Stimulated activated CD8-positive, alpha-beta memory T cell treated with anti-CD3 and anti-CD28 coated beads, Interleukin-15, amount 100 ng/mL, for 4 hours (primary cell): ENCODE results near the gene TYW1.
"Not testable (repeated sequence)": the region's sequence is repeated elsewhere in the genome, so short reads cannot be mapped to it uniquely, and the experiment has no call there.

ENCODE experiments used
- DNase-seq, 2 donors: peaks; one replicate each; pipeline ENCODE4 v3.0.0-alpha.2; 2020; ENCODE audit warnings: low read depth in 2 of 2

Gene TYW1

DNA sequence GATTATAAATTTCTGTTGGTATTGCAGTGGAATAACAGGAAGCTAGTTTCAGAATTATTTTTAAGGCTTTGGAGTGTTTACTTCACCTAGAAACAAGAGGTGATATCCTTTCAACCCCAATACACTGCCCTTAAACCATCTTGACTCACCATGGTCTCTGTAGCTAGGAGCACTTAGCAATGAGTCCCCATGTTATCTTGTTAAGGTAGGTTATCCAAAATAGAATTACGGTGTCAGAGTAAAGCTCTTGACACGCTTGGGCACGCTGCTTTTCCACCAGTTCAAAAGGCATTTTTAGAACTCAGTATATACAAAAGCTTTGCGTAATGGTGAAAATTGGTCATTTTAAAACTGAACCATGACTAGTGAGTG lies 46.9 kb downstream of the TYW1 start:
- not testable (repeated sequence) for DNase-seq

DNA sequence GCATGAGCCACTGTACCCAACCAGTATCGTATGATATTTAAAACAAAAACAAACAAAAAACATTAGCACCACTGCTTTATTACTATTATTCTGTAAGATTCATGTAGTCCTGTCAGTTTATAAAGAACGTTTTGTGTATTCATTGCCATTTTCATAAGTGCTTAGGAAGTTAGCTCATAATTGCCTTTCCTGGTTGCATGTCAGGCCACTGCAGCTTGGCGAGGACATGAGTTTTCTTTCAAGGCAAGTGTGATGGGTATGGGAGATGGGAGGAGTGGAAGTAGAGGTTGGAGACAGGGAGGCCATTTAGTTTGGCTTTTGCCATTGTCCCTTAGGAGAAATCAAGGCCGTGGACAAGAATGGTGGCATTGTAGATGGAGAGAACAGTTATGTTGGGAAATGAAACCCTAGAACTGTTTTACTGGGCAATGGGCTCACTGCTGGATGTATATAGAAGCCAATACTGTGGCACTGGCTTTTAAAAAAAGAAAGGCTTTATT lies 48.9 kb downstream of the TYW1 start:
- DNase-seq, result no peak

DNA sequence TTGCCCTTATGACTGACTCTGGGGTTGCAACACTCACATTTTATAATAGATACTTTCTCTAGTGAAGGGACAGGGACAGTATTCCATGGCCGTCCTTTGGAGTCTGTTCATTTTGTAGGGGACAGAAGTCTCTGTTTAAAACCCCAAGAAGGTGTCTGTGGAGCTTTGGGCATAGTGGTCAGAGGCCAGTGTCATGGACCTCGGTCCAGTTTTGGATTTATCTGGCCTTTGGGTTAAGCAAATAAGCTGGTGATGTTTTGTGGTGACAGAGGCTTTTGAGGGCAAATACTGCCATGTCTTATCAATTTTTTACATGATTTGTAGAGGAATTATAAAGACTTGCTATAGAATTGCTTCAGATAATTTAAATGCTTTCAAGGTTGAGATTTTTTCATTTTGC lies 50.2 kb downstream of the TYW1 start:
- not testable (repeated sequence) for DNase-seq

DNA sequence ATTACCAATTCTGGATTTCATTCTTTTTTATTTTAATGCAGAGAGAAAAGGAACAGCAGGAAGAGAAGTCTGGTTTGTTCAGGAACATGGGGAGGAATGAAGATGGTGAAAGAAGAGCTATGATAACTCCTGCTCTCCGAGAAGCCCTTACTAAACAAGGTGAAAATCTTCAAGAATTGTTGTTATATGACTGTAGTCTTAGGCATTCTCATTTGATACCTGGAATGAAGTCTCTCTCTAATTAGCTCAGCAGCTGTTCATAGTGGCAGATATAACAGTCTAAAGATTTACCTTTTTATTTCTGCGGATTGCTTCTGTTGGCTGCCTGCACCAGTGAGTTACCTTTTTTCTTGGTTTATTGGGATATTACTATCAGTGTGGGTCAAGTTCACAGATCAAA lies 53.3 kb downstream of the TYW1 start:
- DNase-seq, result not testable (repeated sequence)

DNA sequence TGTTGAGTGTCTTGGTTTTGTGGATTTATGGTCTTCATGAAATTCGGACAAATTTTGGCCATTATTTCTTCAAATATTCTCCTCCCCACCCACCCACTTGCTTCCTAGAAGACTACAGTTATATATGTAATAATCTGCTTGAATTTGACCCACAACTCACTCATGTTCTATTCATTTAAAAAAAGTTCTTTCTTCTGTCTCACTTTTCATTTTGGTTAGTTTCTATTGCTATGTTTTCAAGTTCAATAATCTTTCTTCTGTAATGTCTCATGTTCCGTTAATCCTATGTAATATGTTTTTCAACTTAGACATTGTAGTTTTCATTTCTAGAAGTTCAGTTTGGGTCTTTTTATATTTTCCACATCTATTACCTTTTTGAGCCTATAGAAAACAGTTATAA lies 55.5 kb downstream of the TYW1 start:
- DNase-seq, result not testable (repeated sequence)

DNA sequence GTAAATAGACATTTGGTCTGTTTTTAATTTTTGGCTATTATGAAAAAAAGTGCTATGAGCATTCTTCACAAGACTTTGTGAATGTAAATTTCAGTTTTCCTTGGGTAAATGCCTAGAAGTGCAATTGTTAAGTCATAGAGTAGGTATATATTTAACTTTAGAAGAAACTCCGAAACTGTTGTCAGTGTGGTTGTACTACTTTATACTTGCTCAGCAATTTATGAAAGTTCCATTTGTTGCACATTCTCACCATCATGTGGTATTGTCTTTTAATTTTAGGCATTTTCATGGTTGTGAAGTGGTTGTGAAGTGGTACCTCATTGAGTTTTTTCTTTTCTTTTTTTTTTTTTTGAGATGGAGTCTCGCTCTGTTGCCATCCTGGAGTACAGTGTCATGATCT lies 60.0 kb downstream of the TYW1 start:
- DNase-seq, result no peak

DNA sequence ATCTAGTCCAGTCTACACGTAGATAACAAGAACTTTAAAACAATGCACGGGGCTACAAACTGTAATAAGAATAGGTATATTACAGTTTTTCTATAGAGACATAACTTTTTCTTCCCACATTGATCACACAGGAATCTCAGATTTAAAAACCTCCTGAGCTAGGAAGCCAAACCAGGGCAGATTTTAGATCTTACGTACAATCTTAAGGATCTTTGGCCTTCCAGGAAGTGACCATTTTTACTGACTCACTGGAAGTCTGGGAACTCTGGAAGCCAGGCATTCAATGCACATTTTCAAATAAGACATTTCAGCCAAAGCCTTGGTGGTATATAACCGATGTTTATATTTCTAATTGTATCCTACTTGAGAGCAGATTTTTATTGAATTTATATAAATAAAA lies 64.7 kb downstream of the TYW1 start:
- DNase-seq, result not testable (repeated sequence)

DNA sequence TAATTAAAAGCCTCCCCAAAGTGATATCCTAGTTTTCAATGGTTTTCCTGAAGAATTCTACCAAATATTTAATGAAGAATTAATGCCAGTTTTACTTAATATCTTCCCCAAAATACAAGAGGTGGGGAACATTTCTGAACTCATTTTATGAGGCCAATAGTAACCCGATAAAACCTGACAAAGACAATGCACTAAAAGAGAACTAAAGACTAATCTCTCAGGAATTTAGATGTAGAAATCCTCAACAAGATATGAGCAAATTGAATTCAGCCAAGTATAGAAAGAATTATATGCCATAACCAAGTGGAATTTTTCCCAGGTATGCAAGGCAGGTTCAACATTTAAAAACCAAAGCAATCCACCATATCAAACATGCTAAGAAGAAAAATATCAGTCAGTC lies 66.2 kb downstream of the TYW1 start:
- DNase-seq, result not testable (repeated sequence)

DNA sequence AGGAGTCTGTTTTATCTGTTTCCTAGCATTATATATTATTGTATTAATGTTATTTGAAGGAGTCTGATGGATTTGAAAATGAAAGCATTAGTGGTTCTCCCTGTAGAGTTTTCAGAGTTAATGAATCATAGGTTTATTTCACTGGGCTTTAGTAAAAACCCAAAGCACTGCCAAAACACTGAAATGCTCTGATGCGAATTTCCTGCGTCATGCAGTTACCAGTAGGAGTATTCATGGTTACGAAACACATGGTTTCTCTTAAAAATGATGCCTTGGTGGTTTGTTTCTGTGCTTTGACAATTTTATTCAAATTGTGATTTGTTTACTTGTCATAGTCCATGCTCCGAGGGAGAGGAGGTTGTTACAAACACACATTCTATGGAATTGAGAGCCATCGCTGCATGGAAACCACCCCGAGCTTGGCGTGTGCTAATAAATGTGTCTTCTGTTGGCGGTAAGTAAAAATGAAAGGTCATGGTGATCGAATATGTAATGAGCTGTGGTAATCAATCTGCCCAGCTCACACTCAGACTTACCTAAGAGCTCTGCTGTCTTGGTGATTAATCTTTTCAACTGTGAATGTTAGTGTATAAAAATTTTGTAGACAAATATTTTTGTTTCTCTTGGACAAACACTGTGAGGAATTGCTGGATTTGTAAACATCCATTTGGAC lies 70.5 kb downstream of the TYW1 start:
- DNase-seq, result not testable (repeated sequence)

DNA sequence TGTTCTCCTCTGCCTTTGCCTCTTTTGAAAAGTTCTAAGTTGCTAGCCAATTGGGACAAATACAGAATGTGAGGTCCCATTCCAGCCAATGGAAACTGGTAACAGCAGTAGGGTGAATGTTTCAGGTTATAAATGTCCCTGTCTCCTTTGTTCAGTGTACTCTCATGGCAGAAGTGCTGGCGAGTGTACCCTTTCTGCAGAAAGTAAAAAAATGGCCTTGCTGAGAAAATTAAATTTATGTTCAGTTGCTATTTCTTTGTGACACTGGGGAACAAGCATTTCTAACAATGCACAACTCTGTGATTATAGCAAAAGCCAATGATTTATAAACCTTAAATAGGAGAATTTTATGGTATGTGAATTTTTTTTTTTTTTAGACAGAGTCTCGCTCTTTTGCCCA lies 79.5 kb downstream of the TYW1 start:
- DNase-seq, result not testable (repeated sequence)

DNA sequence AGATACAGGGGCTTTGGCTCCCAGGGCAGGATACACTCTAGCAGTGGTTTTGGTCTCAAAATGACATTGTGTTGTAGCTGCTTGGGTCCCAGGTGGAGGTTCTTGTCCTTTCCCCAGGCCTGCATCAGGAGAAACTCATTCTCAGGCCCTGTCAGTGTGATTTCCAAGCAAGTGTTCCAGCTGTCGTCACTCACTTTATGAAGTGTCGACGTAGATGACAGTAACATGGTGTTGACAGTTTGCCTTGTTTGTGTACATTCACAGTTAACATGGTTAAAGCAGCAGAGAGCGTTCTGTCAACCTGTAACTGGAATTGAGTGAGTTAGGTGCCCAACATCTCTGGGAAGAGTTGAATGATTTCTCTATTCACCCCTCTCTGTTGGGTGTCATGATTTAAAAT lies 86.2 kb downstream of the TYW1 start:
- not testable (repeated sequence) for DNase-seq

DNA sequence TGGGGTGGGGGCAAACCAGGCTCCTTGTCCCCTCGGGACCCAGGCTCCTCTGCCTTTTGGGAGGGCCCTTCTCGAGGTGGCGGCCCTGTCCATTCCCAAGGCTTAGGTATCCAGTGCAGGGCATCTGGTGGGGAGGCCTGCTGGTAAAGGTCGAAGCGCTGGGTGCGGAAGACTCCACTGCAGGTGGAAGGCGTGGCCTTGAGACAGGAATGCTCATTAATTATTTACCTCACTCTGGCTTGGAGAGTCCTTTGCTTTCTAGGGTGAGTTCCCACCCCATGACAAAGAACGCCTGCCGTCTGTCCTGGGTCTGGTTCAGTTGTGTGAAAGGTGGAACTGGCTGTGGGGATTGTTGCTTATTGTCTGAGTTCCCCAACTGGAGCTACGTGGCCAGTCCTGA lies 92.6 kb downstream of the TYW1 start:
- not testable (repeated sequence) for DNase-seq

DNA sequence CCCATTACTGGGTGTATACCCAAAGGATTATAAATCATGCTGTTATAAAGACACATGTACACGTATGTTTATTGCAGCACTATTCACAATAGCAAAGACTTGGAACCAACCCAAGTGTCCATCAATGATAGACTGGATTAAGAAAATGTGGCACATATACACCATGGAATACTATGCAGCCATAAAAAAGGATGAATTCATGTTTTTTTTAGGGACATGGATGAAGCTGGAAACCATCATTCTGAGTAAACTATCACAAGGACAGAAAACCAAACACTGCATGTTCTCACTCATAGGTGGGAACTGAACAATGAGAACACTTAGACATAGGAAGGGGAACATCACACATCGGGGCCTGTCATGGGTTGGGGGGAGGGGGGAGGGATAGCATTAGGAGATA lies 94.4 kb downstream of the TYW1 start:
- DNase-seq, result not testable (repeated sequence)

DNA sequence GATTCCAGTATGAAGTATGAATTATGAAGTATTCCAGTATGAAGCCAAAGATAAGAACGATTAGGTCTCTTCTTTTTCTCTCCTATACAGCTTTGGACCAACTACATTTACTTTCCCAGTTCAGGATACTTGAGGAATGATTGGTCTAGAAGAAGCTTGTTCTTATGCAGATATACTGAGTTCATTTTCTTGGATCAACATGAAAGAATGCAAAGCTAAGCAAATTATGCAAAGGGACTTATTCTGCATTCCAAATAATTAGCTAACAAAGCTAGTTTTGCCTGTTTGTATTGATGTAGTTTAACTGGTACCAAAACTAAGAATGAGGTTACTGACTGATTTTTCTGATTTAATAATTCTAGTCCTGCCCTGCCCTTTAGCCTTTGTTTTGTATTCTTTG lies 101.4 kb downstream of the TYW1 start:
- not testable (repeated sequence) for DNase-seq

DNA sequence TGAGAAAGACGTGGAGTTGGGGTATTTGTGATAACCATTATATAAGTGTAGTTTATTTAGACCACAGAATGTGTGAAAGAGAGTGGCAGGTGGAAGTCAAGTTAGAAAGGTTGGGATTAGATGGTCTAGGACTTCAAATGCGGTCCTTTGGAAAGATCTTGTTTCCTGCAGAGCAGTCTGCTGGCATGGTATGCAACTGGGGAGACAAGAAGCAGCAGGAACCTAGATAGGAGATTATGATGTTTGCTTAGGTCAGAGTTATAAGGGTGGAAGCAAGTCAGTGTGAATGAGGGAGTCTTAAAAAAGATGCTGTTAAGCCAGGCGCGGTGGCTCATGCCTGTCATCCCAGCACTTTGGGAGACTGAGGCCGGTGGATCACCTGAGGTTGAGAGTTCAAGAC lies 102.8 kb downstream of the TYW1 start:
- not testable (repeated sequence) for DNase-seq

DNA sequence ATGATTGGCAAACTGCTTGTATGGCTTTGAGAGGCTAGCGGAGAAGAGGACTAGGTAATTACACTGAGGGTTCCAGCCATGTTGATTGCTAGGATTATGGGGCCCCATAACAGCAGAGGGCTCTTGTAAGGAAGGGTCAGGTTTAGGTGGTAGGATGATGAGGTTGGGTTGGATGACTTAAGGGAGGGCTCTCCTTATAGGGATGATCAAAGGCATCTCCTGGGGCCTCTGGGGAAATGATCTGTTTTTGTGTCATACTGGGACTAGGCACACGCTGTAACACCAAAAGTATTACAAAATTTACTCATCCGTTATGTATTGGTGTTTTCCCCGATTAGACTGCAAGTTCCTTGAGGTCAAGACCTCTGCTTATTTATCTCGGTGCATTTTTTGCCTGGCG lies 103.4 kb downstream of the TYW1 start:
- DNase-seq, result not testable (repeated sequence)

DNA sequence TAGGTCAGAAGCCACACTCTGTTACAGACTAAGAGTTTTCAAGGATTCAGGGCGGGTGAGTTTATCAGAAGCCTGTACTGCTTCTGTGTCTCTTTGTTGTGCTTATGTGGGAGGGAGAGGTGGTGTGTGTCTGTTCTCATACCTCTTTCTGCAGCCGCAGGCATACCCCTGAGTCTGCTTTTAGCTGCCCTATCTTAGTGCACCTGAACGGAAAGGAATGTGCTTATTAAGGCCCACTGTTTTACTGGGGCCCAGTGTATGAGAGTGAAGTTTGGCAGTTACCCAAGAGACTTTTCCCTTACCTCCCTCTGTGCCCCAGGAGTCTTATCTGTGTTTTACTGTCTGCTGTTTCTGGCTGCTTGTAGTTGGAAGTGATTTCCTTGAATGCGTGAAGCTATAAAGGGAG lies 104.3 kb downstream of the TYW1 start:
- DNase-seq, result no peak

DNA sequence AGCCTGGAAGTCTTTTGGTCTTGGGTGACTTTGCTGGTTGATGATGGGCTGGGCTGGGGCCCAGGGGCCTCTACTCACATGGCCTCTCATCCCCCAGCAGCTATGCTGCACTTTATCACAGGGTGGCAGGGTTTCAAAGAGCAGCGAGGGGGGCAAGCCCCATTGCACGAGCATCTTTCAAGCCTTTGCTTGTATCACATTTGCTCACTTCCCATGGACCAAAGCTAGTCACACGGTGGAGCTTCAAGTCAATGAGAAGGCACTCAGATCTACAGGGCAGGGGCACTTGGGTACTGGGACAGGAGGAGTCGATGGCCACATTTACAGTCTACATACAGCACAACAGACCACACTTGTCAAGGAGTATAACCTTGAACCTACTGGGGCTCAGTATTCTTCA lies 108.3 kb downstream of the TYW1 start:
- DNase-seq, result not testable (repeated sequence)

DNA sequence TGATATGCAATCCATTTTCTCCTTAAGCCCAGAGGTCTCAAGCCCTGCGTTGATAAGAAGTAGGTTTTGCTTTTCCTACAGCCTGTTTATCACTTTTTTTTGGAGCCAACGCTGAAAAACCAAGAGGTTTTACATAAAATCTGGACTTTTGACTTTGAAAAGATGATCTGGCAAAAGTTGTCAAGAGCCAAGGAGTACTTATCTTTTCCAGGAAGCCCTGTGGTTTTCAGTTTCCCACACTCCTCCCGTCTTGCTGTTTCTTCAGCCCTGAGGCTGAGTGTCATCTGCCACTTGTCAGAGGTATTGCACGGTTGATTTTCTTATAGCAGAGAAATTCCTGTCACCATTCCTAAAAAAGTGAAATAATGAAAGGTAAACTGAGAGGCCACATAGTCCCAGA lies 108.7 kb downstream of the TYW1 start:
- no peak for DNase-seq

DNA sequence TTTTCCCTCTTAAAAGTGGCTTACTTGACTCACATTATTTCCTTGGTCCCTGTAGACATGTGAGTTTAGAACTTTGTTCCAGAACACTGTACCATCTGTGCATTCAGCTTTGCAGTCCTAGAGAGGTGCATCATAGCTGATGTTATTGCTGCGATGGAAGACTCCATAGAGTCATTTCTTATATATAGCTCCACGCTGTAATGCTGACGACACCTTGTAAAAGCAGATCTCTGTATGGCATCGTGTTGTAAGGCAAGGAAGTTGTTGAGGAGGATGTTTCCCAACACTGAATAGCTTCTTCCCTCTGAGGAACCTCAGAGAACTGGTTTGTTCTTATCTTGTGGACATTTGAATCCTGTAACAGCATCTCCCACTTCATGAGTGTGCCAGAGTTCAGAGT lies 109.6 kb downstream of the TYW1 start:
- not testable (repeated sequence) for DNase-seq

DNA sequence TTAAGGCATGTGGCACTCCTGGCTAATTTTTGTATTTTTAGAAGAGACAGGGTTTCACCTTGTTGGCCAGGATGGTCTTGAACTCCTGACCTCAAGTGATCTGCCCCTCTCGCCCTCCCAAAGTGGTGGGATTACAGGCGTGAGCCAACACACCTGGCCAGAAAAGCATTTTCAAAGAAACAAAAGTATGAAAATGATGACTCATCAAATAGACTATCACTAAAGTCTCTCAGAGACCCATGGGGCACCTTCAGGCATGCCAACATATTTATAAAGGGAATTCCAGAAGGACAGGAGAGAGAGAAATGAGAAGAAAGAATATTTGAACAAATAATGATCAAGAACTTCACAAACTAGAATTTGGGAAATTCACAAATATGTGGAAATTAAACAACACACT lies 114.7 kb downstream of the TYW1 start:
- DNase-seq, result not testable (repeated sequence)

DNA sequence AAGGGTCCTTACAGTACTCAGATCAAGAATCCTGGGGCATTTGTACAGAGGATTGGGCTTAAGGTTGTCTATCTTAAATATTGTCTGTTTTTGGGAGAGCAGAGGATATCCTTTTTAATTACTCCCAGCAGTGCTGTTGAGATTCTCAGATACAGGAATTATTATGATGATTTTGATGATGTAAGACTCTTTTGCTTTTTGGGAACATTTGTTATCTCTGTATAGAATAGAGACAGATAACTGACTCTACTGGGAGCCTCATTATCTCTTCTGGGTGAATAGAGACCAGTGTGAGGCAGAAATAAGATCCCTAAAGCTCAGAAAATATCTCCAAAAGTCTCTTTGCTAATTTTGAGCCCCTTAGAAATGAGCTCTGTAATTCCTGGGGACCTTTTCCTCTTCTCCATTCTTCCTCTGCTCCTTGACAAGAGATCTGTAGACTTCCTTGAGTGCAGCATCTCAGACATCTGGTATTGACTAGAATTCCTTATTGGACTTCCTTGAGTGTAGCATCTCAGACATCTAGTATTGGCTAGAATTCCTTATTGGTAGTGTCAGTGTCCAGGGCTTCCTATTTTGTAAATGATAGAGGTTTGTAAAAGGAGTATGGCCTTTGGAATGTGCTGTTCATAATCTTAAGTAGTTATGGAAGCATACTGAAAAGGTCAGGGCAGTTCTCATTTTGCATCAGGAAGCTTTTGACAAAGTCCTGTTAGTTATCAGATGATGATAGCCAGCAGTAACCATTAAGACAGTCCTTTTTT lies 118.0 kb downstream of the TYW1 start:
- not testable (repeated sequence) for DNase-seq

DNA sequence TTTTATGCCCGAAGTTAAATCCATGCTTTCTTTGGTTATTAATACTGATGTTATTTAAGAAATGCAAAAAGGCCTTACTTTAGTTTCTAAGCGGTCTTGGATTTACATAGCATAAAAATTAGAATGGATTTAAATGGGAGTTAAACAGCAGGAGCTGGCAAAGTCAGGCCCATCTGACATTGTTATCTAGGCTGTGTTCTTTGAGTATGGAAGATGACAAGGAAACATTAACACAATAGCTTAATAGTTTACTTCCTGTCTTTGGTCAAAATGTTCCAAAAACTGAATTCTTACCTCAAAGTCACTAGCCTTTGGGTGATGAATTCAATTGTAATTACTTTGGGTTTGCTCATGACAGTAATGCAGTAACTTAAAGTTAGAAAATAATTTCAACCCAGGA lies 123.9 kb downstream of the TYW1 start:
- DNase-seq, result not testable (repeated sequence)
